ENCODE data around the gene CABP1.
A peak's percentile ranks its signal among the peaks of the same experiment; 100 is the strongest.
"Not testable (repeated sequence)": the region's sequence is repeated elsewhere in the genome, so short reads cannot be mapped to it uniquely, and the experiment has no call there.

Gene CABP1

DNA sequence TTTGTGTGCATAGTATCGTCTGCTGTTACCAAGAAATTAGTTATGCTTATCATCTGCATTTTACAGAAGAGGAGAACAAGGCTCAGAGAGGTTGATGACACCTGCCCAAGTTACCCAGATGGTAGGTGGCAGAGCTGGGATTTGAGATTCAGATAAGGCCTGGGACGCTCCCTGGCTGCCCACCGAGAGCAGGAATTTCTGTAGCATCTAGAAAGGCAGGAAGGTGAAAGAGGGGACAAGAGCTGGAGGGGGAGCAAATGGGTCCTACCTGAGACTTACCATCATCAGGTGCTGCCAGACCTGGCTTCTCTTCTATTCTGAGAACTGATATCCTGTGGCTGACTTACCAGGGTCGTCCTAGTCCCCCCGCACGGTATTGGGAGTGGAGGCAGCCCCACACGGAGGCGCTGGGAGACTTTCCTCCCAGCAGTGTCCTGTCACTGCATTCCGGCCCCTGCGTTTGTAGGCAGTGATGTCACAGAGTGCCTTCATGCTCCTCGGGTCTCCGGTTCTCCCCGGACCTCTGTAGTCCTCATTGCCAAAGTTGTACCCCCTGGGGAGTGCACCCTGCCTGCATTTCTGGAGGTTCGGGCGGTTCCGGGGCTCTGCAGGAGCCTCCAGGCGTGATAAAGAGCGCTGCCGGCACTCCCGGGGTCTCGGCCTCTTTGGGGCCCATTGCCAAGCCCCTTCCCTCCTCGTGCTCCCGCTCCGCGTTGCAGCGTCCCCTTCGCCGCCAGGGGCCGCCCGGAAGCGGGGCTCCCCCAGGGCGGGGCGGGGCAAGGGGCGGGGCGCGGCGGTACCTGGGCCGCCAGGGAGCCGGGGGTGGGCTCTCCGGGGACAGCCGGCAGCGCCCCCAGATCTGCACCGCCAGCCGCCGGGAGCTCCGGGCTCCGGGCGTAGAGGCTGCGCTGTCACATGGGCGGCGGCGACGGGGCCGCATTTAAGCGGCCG lies at the start of gene CABP1:
CABP1 (plus strand) TSS at position 856 of the 951 bp plus-strand sequence; CDS start at position 916, 60 bp downstream.
- peak; percentile 43 for DNase-seq

- DNase-seq: no peak
Measured at GRCh38 chr12:120590741-120591407, 49.6 kb upstream of the CABP1 start.

- no peak for DNase-seq
Measured at GRCh38 chr12:120592121-120593049, 48.0 kb upstream of the CABP1 start.

DNA sequence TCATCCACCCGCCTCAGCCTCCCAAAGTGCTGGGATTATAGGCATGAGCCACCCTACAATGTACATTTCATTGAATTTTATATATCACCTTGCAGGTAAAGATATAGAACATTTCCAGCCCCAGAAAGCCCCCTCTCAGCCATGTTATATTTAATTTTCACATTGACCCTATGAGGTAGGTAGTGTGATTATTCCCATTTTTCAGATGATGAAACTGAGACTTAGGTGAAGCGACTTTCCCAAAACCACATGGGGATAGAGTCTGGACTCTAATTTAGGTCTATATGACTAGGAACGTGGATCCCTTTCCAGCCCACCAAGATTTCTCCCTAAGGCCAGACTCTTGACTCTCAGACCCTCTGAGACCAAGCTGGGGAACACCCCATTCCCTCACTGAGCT lies 43.5 kb upstream of the CABP1 start:
- no peak for DNase-seq

DNA sequence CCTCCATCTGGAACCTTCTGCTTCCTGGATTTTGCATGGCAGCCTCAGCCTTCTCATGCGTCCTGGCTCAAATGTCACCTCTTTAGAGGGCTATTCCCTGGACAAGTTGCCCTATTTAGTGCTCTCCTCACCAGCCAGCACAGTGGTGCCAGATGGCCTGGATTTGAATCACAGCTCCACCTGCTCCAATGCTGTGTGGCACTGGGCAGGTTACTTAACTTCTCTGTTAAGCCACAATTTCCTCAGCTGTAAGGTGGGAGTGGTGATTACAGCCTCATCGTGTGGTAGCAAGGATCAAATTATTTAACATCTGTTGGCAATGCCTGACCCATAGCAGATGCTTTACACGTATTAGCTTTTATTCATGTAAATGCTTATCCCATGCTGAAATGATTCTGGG lies 42.6 kb upstream of the CABP1 start:
- DNase-seq: no peak

DNA sequence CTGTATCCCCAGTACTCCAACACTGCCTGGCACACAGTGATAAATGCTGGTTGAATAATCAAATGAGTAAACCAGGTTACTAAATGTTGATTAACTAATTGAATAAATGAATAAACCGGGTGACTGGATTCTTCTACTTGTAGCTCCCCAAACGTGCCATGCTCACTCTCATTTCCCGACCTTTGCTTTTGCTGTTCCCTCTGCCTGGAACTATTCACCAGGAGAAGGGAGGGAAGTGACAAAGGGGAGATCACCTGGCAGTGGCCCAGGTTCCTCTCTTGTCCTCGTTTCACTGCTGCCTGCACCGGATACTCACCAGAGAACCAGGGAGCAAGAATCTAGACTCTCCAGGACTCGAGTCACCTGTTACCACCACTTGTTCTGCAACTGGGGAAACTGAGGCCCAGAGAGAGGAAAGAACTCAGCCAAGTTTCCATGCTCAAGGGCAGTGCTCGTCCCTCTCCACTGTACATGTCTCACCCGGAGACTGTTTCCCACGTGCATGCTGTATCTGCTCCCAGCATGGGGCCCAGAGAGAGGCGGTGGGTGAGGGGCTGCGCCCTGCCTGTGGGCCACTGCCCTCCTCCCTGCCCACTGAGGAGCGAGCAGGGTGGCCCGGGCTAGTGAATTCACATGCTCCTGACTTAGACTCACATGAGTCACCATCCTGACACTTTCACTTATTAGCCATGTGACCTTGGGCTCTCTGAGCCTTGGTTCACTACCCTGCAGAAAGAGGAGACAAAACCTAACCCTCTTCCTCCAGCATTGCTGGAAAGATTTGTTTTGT lies 41.6 kb upstream of the CABP1 start:
- peak; percentile 53 for DNase-seq

DNA sequence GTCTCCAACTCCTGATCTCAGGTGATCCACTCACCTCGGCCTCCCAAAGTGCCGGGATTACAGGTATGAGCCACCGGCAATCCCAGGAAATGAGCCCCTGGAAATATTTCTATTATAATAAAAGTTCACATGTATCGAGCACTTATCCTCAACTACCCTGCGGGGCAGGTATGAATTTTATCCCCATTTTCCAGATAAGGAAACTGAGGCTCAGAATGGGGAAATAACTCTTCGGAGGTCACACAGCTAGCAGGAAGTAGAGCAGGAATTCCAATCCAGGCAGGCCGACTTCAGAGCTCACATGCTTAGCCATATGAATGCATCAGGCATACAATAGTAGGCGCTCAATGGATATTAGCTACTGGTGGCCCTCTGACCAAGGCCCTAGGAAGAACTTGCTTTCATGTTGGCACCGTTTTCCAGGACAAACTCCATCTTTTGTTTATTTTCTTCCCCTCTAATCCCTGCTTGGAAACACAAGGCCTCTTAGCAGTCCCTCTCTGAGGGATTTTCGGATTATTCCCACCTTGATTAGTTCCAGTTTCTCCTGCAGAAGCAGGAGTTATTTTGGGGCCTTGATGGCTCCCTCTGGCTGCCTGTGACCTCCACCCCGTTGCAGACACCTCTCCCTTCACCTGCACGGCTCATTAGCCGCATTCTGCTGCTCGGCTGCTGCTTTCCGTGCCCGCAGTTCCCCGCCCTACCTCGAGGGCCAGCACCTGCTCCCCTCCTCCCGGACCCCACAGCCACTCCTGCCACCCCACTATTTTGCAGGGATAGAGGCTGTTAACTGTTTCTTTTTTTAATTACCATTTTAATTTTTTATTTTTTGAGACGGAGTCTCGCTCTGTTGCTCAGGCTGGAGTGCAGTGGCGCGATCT lies 40.5 kb upstream of the CABP1 start:
- no peak for DNase-seq

DNA sequence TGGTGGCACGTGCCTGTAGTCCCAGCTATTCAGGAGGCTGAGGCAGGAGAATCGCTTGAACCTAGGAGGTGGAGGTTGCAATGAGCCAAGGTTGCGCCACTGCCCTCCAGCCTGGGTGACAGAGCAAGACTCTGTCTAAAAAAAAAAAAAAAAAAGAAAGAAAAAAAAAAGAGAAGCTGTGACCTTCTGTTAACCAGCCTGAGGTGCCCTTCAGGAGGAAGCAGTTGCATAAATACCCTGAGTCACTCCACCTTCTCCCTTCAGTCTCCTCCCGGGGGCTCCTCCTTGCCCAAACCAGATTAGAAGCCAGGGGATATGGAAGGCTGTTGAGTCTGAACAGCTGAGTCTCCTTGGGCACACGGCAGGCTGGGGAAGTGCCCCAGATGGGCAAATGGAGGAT lies 38.0 kb upstream of the CABP1 start:
- DNase-seq: not testable (repeated sequence)

- DNase-seq: no peak
Measured at GRCh38 chr12:120610560-120610959, 29.9 kb upstream of the CABP1 start.

DNA sequence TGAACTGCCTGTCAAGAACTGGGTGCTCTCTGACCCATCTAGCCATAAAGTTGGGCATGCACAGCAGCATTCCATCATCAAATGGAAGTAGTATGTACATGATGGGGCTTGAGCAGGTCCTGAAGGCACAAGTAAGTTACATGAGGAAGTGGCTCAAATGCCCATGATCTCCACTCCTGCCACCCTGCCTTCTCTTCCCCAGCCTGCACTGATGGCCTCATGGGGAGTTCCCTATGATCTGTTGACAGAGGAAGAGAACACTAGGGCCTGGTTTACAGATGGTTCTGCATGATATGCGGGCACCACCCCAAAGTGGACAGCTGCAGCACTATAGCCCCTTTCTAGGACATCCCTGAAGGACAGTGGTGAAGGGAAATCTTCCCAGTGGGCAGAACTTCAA lies 28.9 kb upstream of the CABP1 start:
- DNase-seq: not testable (repeated sequence)

- no peak for DNase-seq
Measured at GRCh38 chr12:120614848-120615247, 25.6 kb upstream of the CABP1 start.

DNA sequence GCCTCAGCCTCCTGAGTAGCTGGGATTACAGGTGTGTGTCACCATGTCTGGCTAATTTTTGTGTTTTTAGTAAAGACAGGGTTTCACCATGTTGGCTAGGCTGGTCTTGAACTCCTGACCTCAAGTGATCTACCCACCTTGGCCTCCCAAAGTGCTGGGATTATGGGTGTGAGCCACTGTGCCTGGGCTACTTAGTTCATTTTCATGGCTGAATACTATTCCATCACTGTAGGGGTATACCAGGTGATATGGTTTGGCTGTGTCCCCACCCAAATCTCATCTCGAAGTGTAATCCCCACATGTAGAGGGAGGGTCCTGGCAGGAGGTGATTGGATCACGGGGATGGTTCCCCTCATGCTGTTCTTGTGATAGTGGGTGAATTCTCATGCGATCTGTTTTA lies 23.2 kb upstream of the CABP1 start:
- DNase-seq: not testable (repeated sequence)

DNA sequence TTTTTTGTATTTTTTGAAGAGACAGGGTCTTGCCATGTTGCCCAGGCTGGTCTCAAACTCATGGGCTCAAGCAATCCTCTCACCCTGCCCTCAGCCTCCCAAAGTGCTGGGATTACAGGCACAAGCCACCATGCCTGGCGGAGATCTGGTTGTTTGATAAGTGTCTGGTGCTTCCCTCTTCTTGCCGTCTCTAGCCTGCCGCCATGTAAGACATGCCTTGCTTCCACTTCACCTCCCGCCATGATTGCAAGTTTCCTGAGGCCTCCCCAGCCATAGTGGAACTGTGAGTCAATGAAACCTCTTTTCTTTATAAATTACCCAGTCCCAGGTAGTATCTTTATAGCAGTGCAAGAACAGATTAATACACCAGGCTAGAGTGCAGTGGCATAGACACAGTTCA lies 22.7 kb upstream of the CABP1 start:
- DNase-seq: not testable (repeated sequence)

- DNase-seq: no peak
Measured at GRCh38 chr12:120618954-120619615, 21.3 kb upstream of the CABP1 start.

DNA sequence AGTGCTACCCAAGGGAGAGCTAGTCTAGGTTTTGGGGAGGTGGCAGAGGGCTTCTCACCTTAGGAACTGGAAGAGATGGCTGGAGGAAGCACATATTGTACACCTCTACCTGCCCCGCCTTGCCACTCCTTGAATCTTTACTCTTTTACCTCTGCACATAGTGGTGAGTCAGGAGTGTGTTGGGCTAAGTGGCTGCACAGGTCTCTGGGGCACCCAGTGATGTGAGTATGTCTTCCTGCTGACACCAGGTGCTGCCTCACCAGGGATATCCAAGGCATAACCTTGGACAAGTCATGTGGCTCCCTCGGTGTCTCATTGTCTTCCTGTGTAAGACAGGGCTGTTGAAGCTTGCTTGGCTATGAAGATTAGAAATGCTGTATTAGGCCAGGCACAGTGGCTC lies 19.8 kb upstream of the CABP1 start:
- DNase-seq: no peak

GRCh38 chr12:120625557-120626419 lies 14.6 kb upstream of the CABP1 start:
- no peak for DNase-seq

DNA sequence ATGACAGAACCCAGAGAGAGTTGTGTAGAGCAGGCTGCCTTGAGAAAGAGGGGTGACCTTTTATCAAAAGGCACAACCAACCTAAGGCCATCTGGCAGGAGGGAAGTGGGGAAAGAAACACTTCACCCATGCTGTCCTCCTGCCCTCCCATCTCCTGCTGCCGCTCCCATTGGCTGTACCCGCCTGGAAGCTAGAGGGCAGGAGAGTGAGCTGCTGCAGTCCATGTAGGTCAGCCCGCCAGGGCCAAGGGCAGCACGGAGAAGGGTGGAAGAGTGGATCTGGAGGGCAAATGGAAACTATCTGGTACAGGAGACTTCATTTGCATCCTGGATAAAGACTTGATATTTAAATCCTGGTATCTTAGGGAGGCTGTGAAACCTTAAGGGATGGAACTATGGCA lies 11.5 kb upstream of the CABP1 start:
- DNase-seq: no peak

DNA sequence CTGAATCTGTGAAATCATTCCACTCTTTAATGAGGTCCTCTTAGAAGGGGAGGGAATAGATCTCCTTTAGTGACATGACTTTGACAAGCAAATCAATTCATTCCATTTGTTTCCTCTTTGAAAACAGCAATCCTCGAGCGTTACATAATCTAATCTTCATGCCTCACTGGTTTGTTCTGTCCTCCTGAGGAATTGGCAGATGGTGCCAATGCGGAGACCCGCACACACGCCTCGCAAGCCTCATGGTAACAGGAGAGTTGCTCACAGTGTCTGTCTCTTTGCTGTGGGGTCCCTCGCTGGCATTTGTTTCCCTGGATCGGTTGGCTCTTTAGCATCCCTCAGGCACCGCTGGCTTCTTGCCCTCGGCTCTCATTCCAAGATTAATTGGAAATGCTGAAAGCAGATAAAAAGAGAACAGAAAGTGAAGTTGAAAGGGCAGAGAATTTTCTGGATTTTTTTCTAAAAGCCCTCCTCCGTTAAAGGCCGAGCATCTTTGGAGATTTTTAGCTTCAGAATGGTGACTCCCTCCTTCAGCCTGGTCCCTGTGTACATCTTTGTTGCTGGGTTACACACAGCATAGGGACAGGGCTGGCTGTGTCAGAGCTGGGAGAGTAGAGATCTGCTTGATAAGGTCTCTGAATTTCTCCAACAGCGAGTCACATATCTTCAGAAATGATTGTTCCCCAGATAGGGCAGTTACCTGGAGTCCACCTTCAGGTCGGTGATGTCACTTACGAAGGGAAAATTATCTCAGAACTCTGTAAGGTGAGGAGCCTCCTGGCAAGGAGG lies 10.1 kb upstream of the CABP1 start:
- no peak for DNase-seq

DNA sequence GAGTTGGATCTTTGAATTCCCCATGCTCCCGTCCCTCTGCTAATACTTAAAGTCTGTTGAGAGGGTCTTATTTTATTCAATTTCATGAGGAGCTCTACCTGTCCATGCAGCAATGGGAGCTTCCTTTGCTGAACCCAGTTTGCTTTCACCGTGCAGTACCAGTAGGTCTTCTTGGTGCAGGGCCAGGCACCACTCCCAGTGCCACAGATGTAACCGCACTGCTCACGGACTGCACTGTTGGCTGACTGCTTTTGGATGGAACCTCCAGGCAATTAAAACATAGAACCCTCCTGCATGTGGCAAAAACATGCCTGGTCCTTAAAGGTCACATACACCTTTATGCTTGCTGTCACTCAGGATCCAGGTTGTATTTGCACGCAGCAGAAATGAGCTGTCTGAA lies 9.3 kb upstream of the CABP1 start:
- no peak for DNase-seq

Data from RPMI8226 (cell line).